ENCODE results near the gene KIF13A.

DNA sequence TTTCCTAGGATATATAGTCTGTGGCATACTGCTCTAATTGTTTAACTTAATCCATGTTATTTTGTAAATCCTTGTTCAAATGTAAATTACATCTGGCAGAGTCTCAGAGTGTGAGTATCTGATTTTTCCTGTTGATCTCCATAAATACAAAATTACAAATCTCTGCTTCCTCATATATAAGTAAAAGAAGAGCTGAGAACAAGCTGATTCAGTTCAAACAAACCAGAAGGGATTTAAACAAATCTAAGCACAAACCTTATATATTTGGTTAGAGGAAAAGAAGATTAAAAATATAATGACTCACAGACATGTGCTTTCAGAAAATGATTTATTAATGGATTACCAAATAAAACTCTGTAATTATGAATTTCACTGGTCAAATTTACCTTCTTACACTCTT lies 37.3 kb downstream of the KIF13A start:
- TF ChIP-seq CTCF (IDR thresholded peaks at IDR 0.05) (no peak), POLR2A (IDR thresholded peaks at IDR 0.05) (no peak)
